ENCODE data around the gene CHAC2. TPM values are rescaled to one million over a fixed set of nuclear protein-coding genes. Genes with fewer than 3 reads are reported as not detected.

CHAC2 gene
- total RNA-seq, 6 experiments from 2014 or later = 4.7 to 7.2 (median 5.4) TPM

DNA sequence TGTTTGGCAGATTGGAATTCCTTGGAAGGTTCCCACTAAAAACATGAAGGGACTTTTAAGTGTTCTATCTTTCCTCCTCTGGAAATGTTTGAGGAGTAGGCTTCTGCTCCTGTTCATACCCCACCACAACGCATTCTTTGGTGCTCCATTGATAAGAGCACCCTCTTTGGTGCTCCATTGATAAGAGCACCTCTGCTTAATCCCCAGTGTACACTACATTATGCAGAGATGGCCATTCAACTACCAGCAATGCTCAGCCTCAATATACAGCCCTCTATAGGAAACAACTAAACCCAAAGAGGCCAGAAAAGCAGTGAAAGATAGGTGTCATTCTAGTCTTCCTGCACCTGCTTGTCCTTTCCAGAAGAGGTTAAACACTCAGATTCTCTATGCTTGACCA, 1.8 kb upstream of the CHAC2 start:
- TF ChIP-seq, protein P1, sequence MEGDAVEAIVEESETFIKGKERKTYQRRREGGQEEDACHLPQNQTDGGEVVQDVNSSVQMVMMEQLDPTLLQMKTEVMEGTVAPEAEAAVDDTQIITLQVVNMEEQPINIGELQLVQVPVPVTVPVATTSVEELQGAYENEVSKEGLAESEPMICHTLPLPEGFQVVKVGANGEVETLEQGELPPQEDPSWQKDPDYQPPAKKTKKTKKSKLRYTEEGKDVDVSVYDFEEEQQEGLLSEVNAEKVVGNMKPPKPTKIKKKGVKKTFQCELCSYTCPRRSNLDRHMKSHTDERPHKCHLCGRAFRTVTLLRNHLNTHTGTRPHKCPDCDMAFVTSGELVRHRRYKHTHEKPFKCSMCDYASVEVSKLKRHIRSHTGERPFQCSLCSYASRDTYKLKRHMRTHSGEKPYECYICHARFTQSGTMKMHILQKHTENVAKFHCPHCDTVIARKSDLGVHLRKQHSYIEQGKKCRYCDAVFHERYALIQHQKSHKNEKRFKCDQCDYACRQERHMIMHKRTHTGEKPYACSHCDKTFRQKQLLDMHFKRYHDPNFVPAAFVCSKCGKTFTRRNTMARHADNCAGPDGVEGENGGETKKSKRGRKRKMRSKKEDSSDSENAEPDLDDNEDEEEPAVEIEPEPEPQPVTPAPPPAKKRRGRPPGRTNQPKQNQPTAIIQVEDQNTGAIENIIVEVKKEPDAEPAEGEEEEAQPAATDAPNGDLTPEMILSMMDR (IDR thresholded peaks at IDR 0.05) = no peak

DNA sequence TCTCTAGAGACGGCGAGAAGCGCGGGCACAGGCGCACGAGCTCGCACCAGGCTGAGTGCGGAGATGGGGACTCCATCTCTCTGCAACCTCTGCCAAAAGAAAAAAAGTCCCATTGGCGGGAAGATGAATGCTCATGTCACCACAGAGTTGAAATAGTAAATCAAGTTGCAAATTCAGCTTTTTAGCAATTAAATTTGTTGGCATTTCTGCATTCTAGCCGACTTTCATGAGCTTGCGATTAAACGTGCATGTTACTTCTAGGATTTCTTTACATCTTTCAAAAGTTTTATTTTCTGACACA, 588 bp downstream of the CHAC2 start:
- Mint-ChIP-seq H3K4me3 (peak overlapping the region; percentile 89), H3K27ac (peak overlapping the region; percentile 83), H3K36me3 (ENCODE audit: low read depth) (peaks cover 4% of the 10 kb centered on the region; the same call in 1 of the 2 replicates), H3K4me1 (ENCODE audit: low read depth) (peaks cover 29% of the 10 kb centered on the region), H3K27me3 (ENCODE audit: insufficient read depth) (no peaks in the 10 kb centered on the region; the same call in none of the 2 replicates), H3K9me3 (no peaks in the 10 kb centered on the region)
- TF ChIP-seq, protein P1 (IDR thresholded peaks at IDR 0.05) = no peak
- no peak for DNase-seq

More for the DNA sequence above, 1.8 kb upstream of the CHAC2 start:
- DNase-seq = no peak
- no peaks in the 10 kb centered on the region for H3K9me3 Mint-ChIP-seq
- no peak overlapping the region for H3K4me3 Mint-ChIP-seq
- no peaks in the 10 kb centered on the region; the same call in 1 of the 2 replicates for H3K27me3 Mint-ChIP-seq (ENCODE audit: insufficient read depth)
- H3K4me1 Mint-ChIP-seq (ENCODE audit: low read depth) = peaks cover 29% of the 10 kb centered on the region
- peaks cover 7% of the 10 kb centered on the region; the same call in 1 of the 2 replicates for H3K36me3 Mint-ChIP-seq (ENCODE audit: low read depth)
- no peak overlapping the region for H3K27ac Mint-ChIP-seq

DNA sequence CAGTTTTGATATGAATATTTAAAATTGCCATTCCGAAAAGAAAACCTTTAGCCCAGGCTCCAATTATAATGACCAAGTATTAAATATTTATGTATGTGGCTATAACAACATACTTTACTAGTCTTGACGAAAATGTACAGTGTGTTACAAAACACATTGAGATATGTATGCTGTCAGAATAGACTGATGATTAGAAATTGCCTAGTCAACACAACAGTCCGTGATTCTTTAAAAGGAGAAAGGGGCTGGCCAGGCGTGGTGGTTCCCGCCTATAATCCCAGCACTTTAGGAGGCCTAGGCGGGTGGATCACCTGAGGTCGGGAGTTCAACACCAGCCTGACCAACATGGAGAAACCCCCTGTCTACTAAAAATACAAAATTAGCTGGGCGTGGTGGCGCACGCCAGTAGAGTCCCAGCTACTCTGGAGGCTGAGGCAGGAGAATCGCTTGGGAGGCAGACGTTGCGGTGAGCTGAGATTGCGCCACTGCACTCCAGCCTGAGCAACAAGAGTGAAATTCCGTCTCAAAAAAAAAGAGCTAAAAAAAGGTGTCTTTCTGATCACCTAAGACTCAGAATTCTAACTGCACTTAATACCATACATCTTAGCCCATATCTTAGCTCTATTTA, 1.8 kb downstream of the CHAC2 start:
- Mint-ChIP-seq H3K4me3 (no peak overlapping the region), H3K9me3 (no peaks in the 10 kb centered on the region), H3K4me1 (ENCODE audit: low read depth) (peaks cover 29% of the 10 kb centered on the region), H3K27me3 (ENCODE audit: insufficient read depth) (no peaks in the 10 kb centered on the region; the same call in none of the 2 replicates), H3K27ac (no peak overlapping the region), H3K36me3 (ENCODE audit: low read depth) (peaks cover 4% of the 10 kb centered on the region; the same call in 1 of the 2 replicates)
- no peak for DNase-seq
- TF ChIP-seq, protein P1 (IDR thresholded peaks at IDR 0.05) = no peak

DNA sequence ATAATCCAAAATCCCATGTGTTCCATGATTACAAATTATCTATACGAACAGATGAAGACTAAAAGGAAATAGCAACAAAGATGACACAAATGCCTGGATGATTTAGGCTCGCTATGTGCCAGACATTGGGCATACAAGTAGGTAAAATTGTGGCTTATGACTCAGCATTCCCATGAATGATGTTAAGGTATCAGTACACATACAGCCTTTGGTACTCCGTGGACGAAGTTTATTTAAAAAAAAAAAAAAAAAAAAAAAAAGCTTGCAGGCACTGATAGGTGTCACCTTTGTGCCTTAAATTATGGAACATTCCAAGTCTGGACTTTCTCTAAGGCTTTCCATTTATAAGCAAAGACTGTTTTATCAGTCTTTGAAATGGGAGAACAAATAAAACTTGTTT, 2.7 kb downstream of the CHAC2 start:
- no peak for DNase-seq
- Mint-ChIP-seq H3K36me3 (ENCODE audit: low read depth) (peaks cover 4% of the 10 kb centered on the region; the same call in 1 of the 2 replicates), H3K9me3 (no peaks in the 10 kb centered on the region), H3K27ac (no peak overlapping the region), H3K4me3 (no peak overlapping the region), H3K4me1 (ENCODE audit: low read depth) (peaks cover 29% of the 10 kb centered on the region), H3K27me3 (ENCODE audit: insufficient read depth) (no peaks in the 10 kb centered on the region; the same call in none of the 2 replicates)
- TF ChIP-seq, protein P1 (IDR thresholded peaks at IDR 0.05) = no peak

DNA sequence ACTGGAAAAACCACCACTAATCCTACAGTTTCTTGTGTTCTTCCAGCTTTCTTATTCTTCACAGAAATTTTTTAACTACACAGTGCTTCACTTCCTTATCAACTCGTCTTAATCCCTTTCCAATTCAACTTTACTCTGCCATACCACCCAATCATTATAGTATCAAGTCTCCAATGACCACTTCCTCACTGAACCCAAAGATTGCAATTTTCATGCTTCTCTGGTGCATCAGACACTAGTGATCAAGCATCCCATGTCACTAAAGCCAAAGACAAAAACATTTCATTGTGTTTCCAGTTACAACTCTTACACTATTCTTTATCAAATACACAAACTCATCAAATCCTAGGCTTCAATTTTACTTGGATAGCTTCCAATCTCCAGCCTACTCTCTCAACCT, 9.5 kb downstream of the CHAC2 start:
- Mint-ChIP-seq H3K27me3 (ENCODE audit: insufficient read depth) (no peaks in the 10 kb centered on the region; the same call in 1 of the 2 replicates), H3K4me3 (no peak overlapping the region), H3K27ac (peak overlapping the region; percentile 28), H3K4me1 (ENCODE audit: low read depth) (peaks cover 6% of the 10 kb centered on the region), H3K36me3 (ENCODE audit: low read depth) (peaks cover 25% of the 10 kb centered on the region; the same call in 1 of the 2 replicates), H3K9me3 (no peaks in the 10 kb centered on the region)
- no peak for DNase-seq
- TF ChIP-seq, protein P1 (IDR thresholded peaks at IDR 0.05) = no peak
